SK-N-MC (cell line): ENCODE results near the gene EN2.

Experiments used
- DNase-seq: peaks from one replicate; pipeline ENCODE4 v3.0.0-alpha.2; 2011; ENCODE audit warnings: low read depth, low spot score
- H3K27ac ChIP-seq: fragments of 200-600 bp; sonication (generic); 2 replicates; pipeline ENCODE4 v1.5.1; 2016; ENCODE audit warnings: mixed run types
- H3K36me3 ChIP-seq: fragments of 200-600 bp; sonication (generic); 2 replicates; pipeline ENCODE4 v1.6.1; 2017; ENCODE audit warnings: antibody characterized with exemption, low read length, mixed read lengths; ENCODE audit not compliant: insufficient read depth
- H3K4me3 ChIP-seq: fragments of 200-600 bp; sonication (generic); 2 replicates; pipeline ENCODE4 v1.5.1; 2016
- H3K9ac ChIP-seq: fragments of 200-600 bp; sonication (generic); 2 replicates; pipeline ENCODE4 v1.8.0; 2017; ENCODE audit warnings: mixed run types, mixed read lengths; ENCODE audit not compliant: insufficient read length
- H3K9me3 ChIP-seq: fragments of 200-600 bp; sonication (generic); 2 replicates; pipeline ENCODE4 v1.6.1; 2017; ENCODE audit warnings: low read depth, mild to moderate bottlenecking, antibody characterized with exemption, low read length, moderate library complexity, mixed read lengths
- EZH2 ChIP-seq: fragments of 200-600 bp; sonication (generic); IDR thresholded peaks from one replicate; pipeline ENCODE4 v1.6.1; 2017; ENCODE audit warnings: antibody characterized with exemption
- FOXP2 ChIP-seq: optimal IDR thresholded peaks from 2 replicates; pipeline ENCODE3; 2011; ENCODE audit warnings: mild to moderate bottlenecking, moderate library complexity; ENCODE audit not compliant: insufficient read depth; ENCODE audit errors: extremely low read length, control extremely low read depth
- POLR2AphosphoS5 ChIP-seq: IDR thresholded peaks from 2 replicates; pipeline ENCODE4 v1.6.1; 2012; ENCODE audit warnings: mild to moderate bottlenecking, low read depth, low read length, borderline replicate concordance

The EN2 gene

DNA sequence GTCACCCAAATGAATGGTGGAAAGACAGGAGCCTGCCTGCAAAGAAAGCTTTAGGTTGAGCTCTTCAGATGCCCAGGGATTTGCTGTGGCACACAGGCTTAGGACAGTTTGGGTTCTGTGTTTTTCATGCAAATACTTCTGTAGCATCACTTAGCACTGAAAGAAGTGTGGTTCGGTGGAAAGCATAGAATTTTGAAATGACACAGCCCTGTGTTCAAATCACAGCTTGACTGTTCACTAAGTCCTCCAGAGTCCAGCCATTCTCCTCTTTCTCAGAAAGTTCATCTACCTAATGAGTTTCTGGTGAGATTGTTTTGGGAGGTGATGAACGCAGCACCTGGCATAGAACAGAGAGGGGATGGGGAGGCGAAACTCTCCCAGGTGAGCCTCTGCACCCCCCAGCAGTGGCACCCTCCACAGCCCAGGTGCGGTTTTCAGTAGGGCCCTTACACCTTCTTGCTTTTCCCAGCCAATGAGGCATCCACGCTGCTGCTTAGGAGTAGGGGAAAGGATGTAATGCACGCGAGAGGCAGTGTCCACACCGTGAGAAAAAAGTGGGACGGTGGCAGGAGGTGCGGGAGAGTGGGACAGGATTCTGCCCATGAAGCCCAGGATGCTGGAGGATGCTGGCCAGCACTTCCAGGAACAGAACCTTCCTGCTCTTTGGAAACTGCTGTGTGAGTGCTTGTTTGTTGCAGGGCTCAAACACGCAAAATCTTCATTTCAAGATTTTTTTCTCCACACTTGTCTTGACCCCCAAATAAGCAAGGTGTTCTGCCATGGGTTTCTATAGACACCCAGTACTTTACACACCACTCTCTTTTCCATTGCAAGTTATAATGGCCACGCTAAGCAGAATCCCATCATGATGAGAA lies 11.6 kb downstream of the EN2 start:
- no peaks in the 10 kb centered on the region for H3K9me3 ChIP-seq
- H3K27ac ChIP-seq: peak overlapping the region; percentile 52; the same call in 1 of the 2 replicates
- no peak for DNase-seq
- H3K36me3 ChIP-seq: no peaks in the 10 kb centered on the region
- no peak overlapping the region for H3K9ac ChIP-seq
- TF ChIP-seq EZH2: no peak
- H3K4me3 ChIP-seq: no peak overlapping the region

DNA sequence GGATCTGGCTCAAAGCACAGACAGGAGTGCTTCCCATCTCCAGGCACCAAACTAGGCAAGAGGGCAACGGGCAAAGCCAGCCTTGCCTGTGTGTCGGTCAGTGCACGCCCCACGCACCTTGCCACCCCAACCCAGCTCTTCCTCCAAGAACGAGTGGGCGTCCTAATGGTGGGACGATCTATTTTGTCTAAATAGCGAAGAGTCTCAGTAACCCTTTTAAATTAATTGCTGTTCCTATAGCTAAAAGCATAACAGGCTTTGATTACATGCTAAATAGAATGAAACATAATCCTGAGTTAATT lies 12.2 kb downstream of the EN2 start:
- TF ChIP-seq FOXP2 (no peak), EZH2 (no peak), POLR2AphosphoS5 (no peak)
- DNase-seq: no peak
- Histone ChIP-seq H3K9ac (no peak overlapping the region), H3K36me3 (no peaks in the 10 kb centered on the region), H3K27ac (no peak overlapping the region), H3K4me3 (no peak overlapping the region), H3K9me3 (no peaks in the 10 kb centered on the region)

GRCh38 chr7:155470686-155471638 lies 13.0 kb downstream of the EN2 start:
- Histone ChIP-seq H3K4me3 (peak overlapping the region; percentile 71), H3K36me3 (no peaks in the 10 kb centered on the region), H3K9ac (peak overlapping the region; percentile 9), H3K27ac (peak overlapping the region; percentile 92), H3K9me3 (no peaks in the 10 kb centered on the region)
- no peak for DNase-seq
- TF ChIP-seq FOXP2 (no peak), POLR2AphosphoS5 (no peak), EZH2 (no peak)

GRCh38 chr7:155471718-155472117 lies 13.8 kb downstream of the EN2 start:
- no peaks in the 10 kb centered on the region for H3K9me3 ChIP-seq
- peak overlapping the region; percentile 71 for H3K4me3 ChIP-seq
- no peak for DNase-seq

GRCh38 chr7:155477476-155477875 lies 19.5 kb downstream of the EN2 start:
- TF ChIP-seq EZH2 (no peak), FOXP2 (no peak), POLR2AphosphoS5 (no peak)

More at GRCh38 chr7:155471718-155472117, 13.8 kb downstream of the EN2 start:
- peak overlapping the region; percentile 92 for H3K27ac ChIP-seq
- no peaks in the 10 kb centered on the region for H3K36me3 ChIP-seq
- TF ChIP-seq POLR2AphosphoS5 (no peak), EZH2 (no peak), FOXP2 (no peak)
- H3K9ac ChIP-seq: peak overlapping the region; percentile 4

GRCh38 chr7:155481764-155482163 lies 23.8 kb downstream of the EN2 start:
- DNase-seq: no peak
- Histone ChIP-seq H3K9me3 (no peaks in the 10 kb centered on the region), H3K4me3 (no peak overlapping the region), H3K27ac (no peak overlapping the region), H3K36me3 (no peaks in the 10 kb centered on the region), H3K9ac (no peak overlapping the region)
- no peak for TF ChIP-seq FOXP2
- no peak for TF ChIP-seq POLR2AphosphoS5
- no peak for TF ChIP-seq EZH2

More at GRCh38 chr7:155477476-155477875, 19.5 kb downstream of the EN2 start:
- H3K4me3 ChIP-seq: no peak overlapping the region
- H3K27ac ChIP-seq: no peak overlapping the region
- H3K9me3 ChIP-seq: no peaks in the 10 kb centered on the region
- H3K36me3 ChIP-seq: no peaks in the 10 kb centered on the region
- no peak for DNase-seq
- no peak overlapping the region for H3K9ac ChIP-seq

DNA sequence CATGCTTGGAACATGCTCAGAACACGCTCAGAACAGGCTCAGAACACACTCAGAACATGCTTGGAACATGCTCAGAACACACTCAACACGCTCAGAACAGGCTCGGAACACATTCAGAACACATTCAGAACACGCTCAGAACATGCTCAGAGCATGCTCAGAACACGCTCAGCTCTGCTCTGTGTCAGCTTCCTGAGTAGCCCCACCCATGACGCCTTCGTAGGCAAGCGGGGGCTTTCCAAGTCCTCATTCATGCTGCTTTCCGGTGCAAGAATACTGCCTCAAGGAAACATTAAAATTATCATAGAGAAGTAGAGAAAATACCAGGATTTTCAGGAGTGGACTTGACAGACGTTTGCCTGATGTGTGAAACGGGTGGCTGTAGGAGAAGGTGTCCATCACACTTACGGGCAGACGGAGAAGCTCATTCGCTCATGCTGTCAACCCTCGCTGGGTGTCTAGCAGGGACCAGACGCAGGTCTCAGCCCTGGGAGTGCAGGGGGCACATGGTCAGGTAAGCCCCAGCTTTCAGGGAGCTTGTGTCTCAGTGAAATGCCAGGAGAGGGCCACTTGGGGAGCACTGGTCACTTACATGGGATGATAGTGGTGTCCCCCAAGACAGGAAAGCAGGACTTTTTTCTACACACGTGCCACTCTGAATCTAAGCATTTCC lies 24.7 kb downstream of the EN2 start:
- H3K27ac ChIP-seq: no peak overlapping the region
- H3K9ac ChIP-seq: no peak overlapping the region
- no peak overlapping the region for H3K4me3 ChIP-seq

DNA sequence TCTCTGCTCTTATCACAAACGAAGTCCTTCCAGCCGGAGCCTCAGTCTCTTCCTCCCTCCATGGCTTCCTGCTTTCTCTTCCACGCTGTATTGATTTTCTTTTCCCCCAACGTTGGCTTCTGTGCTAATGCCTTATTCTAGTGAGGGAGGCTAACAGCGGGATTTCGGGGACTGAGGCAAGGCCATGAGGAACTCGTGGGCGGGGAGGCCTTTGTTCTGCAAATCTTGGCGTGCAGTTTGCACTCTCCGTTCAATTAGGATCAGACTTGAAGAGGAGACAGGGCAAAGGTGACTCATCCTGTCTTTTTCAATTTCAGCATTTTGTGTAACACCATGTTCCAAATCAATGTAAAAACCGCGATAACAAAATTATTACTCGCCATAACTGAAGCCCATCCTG lies 25.3 kb downstream of the EN2 start:
- Histone ChIP-seq H3K27ac (no peak overlapping the region), H3K9me3 (no peaks in the 10 kb centered on the region), H3K36me3 (no peaks in the 10 kb centered on the region), H3K9ac (no peak overlapping the region), H3K4me3 (no peak overlapping the region)
- no peak for DNase-seq
- TF ChIP-seq EZH2 (no peak), POLR2AphosphoS5 (no peak), FOXP2 (no peak)

More for the DNA sequence above, 24.7 kb downstream of the EN2 start:
- TF ChIP-seq FOXP2 (no peak), EZH2 (no peak), POLR2AphosphoS5 (no peak)
- H3K9me3 ChIP-seq: no peaks in the 10 kb centered on the region
- H3K36me3 ChIP-seq: no peaks in the 10 kb centered on the region
- no peak for DNase-seq
